ENCODE measurements around the gene STAT4. TPM values are rescaled to one million over a fixed set of nuclear protein-coding genes. Genes with fewer than 3 reads are reported as not detected.

Gene STAT4
- polyA plus RNA-seq, 3 donors: 5.7 to 11.7 (median 8.3) TPM

Other genes starting within 250 kb of the STAT4 start
- gene STAT1, start 136.8 kb downstream of the STAT4 start, polyA plus RNA-seq (ENCODE audit: insufficient read length in 3 of 3): 100 to 1,000 TPM; 144 to 163 (median 153) TPM
- 100 to 1,000 TPM; 105 to 122 (median 121) TPM for gene MYO1B, start 94.4 kb upstream of the STAT4 start, polyA plus RNA-seq (ENCODE audit: insufficient read length in 3 of 3)

Data from right renal cortex interstitium (tissue), 3 donors.